Limb (tissue), 2 donors: Measurements from ENCODE around the gene TTLL11.

Experiments
- DNase-seq, 2 donors: peaks; one replicate each; pipeline ENCODE4 v3.0.0-alpha.2; 2016; ENCODE audit errors: extremely low spot score in 2 of 2

TTLL11 gene

GRCh38 chr9:121942866-121943382, 150.2 kb downstream of the TTLL11 start:
- no peak for DNase-seq

GRCh38 chr9:121942313-121942712, 150.8 kb downstream of the TTLL11 start:
- no peak for DNase-seq

- DNase-seq, result no peak
Observed at GRCh38 chr9:121939643-121940042, 153.5 kb downstream of the TTLL11 start.

GRCh38 chr9:121938621-121939020, 154.5 kb downstream of the TTLL11 start:
- DNase-seq, result no peak

- DNase-seq, result no peak
Observed at GRCh38 chr9:121937240-121937639, 155.9 kb downstream of the TTLL11 start.

- DNase-seq, result no peak
Observed at GRCh38 chr9:121935739-121936138, 157.4 kb downstream of the TTLL11 start.

- DNase-seq, result no peak
Observed at GRCh38 chr9:121930956-121931355, 162.2 kb downstream of the TTLL11 start.

GRCh38 chr9:121929893-121930875, 162.9 kb downstream of the TTLL11 start:
- DNase-seq, result no peak

GRCh38 chr9:121927636-121928035, 165.5 kb downstream of the TTLL11 start:
- no peak for DNase-seq

GRCh38 chr9:121927081-121927480, 166.0 kb downstream of the TTLL11 start:
- DNase-seq, result no peak

GRCh38 chr9:121926351-121926801, 166.7 kb downstream of the TTLL11 start:
- no peak for DNase-seq

- DNase-seq, result no peak
Observed at GRCh38 chr9:121925935-121926334, 167.2 kb downstream of the TTLL11 start.

GRCh38 chr9:121924700-121925099, 168.4 kb downstream of the TTLL11 start:
- no peak for DNase-seq

GRCh38 chr9:121921444-121921843, 171.7 kb downstream of the TTLL11 start:
- peak in 1 of 2 donors; percentile 21 for DNase-seq

- DNase-seq, result no peak
Observed at GRCh38 chr9:121917375-121918335, 175.5 kb downstream of the TTLL11 start.

GRCh38 chr9:121915304-121915625, 177.8 kb downstream of the TTLL11 start:
- no peak for DNase-seq

- DNase-seq, result no peak
Observed at GRCh38 chr9:121914604-121915303, 178.4 kb downstream of the TTLL11 start.

- DNase-seq, result no peak
Observed at GRCh38 chr9:121914017-121914595, 179.0 kb downstream of the TTLL11 start.

GRCh38 chr9:121912812-121913627, 180.1 kb downstream of the TTLL11 start:
- DNase-seq, result no peak

- DNase-seq, result no peak
Observed at GRCh38 chr9:121910491-121911040, 182.5 kb downstream of the TTLL11 start.
